ENCODE data around the gene MIPOL1. TPM values are rescaled to one million over a fixed set of nuclear protein-coding genes. Genes with fewer than 3 reads are reported as not detected.
"Not testable (repeated sequence)": the region's sequence is repeated elsewhere in the genome, so short reads cannot be mapped to it uniquely, and the experiment has no call there.

Gene MIPOL1
- total and polyA plus RNA-seq, 2 of the 13 experiments (the other 11 are each of a cell fraction or from before 2014, with no cell fraction given): 8.6 to 34.2 TPM

- DNase-seq (ENCODE audit: low spot score); CTCF ChIA-PET (ENCODE audit: low intra/inter-chr PET ratio, low total read pairs); H3K9ac ChIP-seq (ENCODE audit: insufficient read depth, low read depth, low read length); H3K27ac ChIP-seq (ENCODE audit: extremely low read length, insufficient read depth, low read length); H3K9me3 ChIP-seq (ENCODE audit: low read length); FAIRE-seq; BruUV-seq (replicated peaks); H2AFZ ChIP-seq (ENCODE audit: low read length); H3K79me2 ChIP-seq (ENCODE audit: insufficient read depth, low read length); ATAC-seq; H3K4me3 ChIP-seq (replicated peaks in 1 of 3; ENCODE audit: insufficient read depth in 1 of 3, low read depth in 2 of 3, low read length in 3 of 3); H3K27me3 ChIP-seq (ENCODE audit: control insufficient read depth in 1 of 2, insufficient read depth in 2 of 2, low read length in 2 of 2); H3K36me3 ChIP-seq (replicated peaks in 1 of 2; ENCODE audit: control insufficient read depth in 1 of 2, insufficient read depth in 2 of 2, low read length in 2 of 2); H4K20me1 ChIP-seq (ENCODE audit: insufficient read depth, low read length); in situ Hi-C loops (cut with HindIII; ENCODE audit: extremely low pct_ligation_motif_present, low pct_unique_long_range_greater_than_20kb): not testable (repeated sequence)
- POLR2A ChIA-PET: interaction anchor here (0.6 to 3.2 kb wide), 3 partner anchors 8 to 41 kb away, joined by 3 to 15 read pairs (median 6); partner anchors contain the start of genes MIPOL1 and SLC25A21
- peaks cover 22% of the 10 kb centered on the region for H3K4me1 ChIP-seq (ENCODE audit: insufficient read depth, low read length)
- 0 out of 2 replicates have a peak overlapping the region, but pooled peaks have one; percentile 4 for H3K4me2 ChIP-seq (ENCODE audit: low read depth, low read length)
- intact Hi-C loops (cut with micrococcal nuclease; ENCODE audit: unreplicated experiment): loop anchor here (5.0 kb wide), 1 partner anchor 51 kb away; no protein-coding TSS in a partner anchor
- WGBS (ENCODE audit: low lambda C conversion rate): 79% methylated on average over 7 of the region's 7 CpGs
- TF ChIP-seq ZNF619 (CRISPR knock-in tag; IDR thresholded peaks at IDR 0.05): 0 out of 2 replicates have a peak, but pooled peaks have one; percentile 64
Observed at GRCh38 chr14:37180886-37181285, 16.9 kb upstream of the MIPOL1 start.

GRCh38 chr14:37181441-37181840 lies 16.3 kb upstream of the MIPOL1 start:
- peaks cover 22% of the 10 kb centered on the region for H3K4me1 ChIP-seq (ENCODE audit: insufficient read depth, low read length)
- in situ Hi-C loops (cut with HindIII; ENCODE audit: extremely low pct_ligation_motif_present, low pct_unique_long_range_greater_than_20kb): no loop called here
- no peak overlapping the region for H2AFZ ChIP-seq (ENCODE audit: low read length)
- intact Hi-C loops (cut with micrococcal nuclease; ENCODE audit: unreplicated experiment): loop anchor here (5.0 kb wide), 1 partner anchor 51 kb away; no protein-coding TSS in a partner anchor
- no peak overlapping the region for H3K27ac ChIP-seq (ENCODE audit: extremely low read length, insufficient read depth, low read length)
- H3K4me2 ChIP-seq (ENCODE audit: low read depth, low read length): 0 out of 2 replicates have a peak overlapping the region, but pooled peaks have one; percentile 4
- POLR2A ChIA-PET: interaction anchor here (0.6 to 3.2 kb wide), 3 partner anchors 9 to 41 kb away, joined by 3 to 15 read pairs (median 6); partner anchors contain the start of genes MIPOL1 and SLC25A21
- DNase-seq (ENCODE audit: low spot score): no peak
- 46% methylated on average over 6 of the region's 6 CpGs for WGBS (ENCODE audit: low lambda C conversion rate)
- peaks cover 0 to 2% of the 10 kb centered on the region in 2 experiments; a peak in 1 of 5 replicates for H3K27me3 ChIP-seq (ENCODE audit: control insufficient read depth in 1 of 2, insufficient read depth in 2 of 2, low read length in 2 of 2)
- CTCF ChIA-PET (ENCODE audit: low intra/inter-chr PET ratio, low total read pairs): no interaction called here
- no peak overlapping the region for H3K9ac ChIP-seq (ENCODE audit: insufficient read depth, low read depth, low read length)
- H3K79me2 ChIP-seq (ENCODE audit: insufficient read depth, low read length): no peaks in the 10 kb centered on the region
- peak; percentile 60 for ATAC-seq
- BruUV-seq (replicated peaks): no TSS peak
- no peaks in the 10 kb centered on the region for H4K20me1 ChIP-seq (ENCODE audit: insufficient read depth, low read length)
- no peak for FAIRE-seq
- no peak overlapping the region for H3K4me3 ChIP-seq (replicated peaks in 1 of 3; ENCODE audit: insufficient read depth in 1 of 3, low read depth in 2 of 3, low read length in 3 of 3)
- H3K36me3 ChIP-seq (replicated peaks in 1 of 2; ENCODE audit: control insufficient read depth in 1 of 2, insufficient read depth in 2 of 2, low read length in 2 of 2): no peaks in the 10 kb centered on the region
- H3K9me3 ChIP-seq (ENCODE audit: low read length): no peaks in the 10 kb centered on the region
- TF ChIP-seq FOXJ3 (CRISPR knock-in tag; IDR thresholded peaks at IDR 0.05; ENCODE audit: borderline replicate concordance) (peak; percentile 19; the same call in 1 of the 2 replicates), EED (CRISPR knock-in tag; IDR thresholded peaks at IDR 0.05) (no peak), KDM5B (CRISPR knock-in tag; IDR thresholded peaks at IDR 0.05; ENCODE audit: borderline replicate concordance) (0 out of 2 replicates have a peak, but pooled peaks have one; percentile 8), TOPORS (CRISPR knock-in tag; IDR thresholded peaks at IDR 0.05) (no peak), NFKB2 (CRISPR knock-in tag; IDR thresholded peaks at IDR 0.05; ENCODE audit: borderline replicate concordance) (no peak), NR3C1 (CRISPR knock-in tag; IDR thresholded peaks at IDR 0.05) (no peak), BRD4 (CRISPR knock-in tag; IDR thresholded peaks at IDR 0.05) (no peak), CEBPG (CRISPR knock-in tag; IDR thresholded peaks at IDR 0.05) (peak; percentile 88), THRA (CRISPR knock-in tag; IDR thresholded peaks at IDR 0.05; ENCODE audit: borderline replicate concordance) (no peak), POGZ (CRISPR knock-in tag; IDR thresholded peaks at IDR 0.05) (peak; percentile 49; the same call in 1 of the 2 replicates), ZFY (CRISPR knock-in tag; IDR thresholded peaks at IDR 0.05) (0 out of 2 replicates have a peak, but pooled peaks have one; percentile 35), EEA1 (CRISPR knock-in tag; IDR thresholded peaks at IDR 0.05; ENCODE audit: borderline replicate concordance) (no peak), ATF4 (CRISPR knock-in tag; IDR thresholded peaks at IDR 0.05) (peak in 1 of 2 experiments; percentile 56; a peak in 1 of 4 replicates), TOE1 (CRISPR knock-in tag; IDR thresholded peaks at IDR 0.05) (no peak), ZNF552 (CRISPR knock-in tag; IDR thresholded peaks at IDR 0.05; ENCODE audit: borderline replicate concordance) (no peak), MIER3 (CRISPR knock-in tag; IDR thresholded peaks at IDR 0.05; ENCODE audit: borderline replicate concordance) (no peak)
